NCI-H2107 treated with DMSO at 0.1 percent for 48 hours (cell line): ENCODE results near the gene MYLK4.

Source experiments
- DNase-seq: peaks from one replicate; lab custom pipeline; 2025; ENCODE audit not compliant: unreplicated experiment; lab: John Stamatoyannopoulos, UW

MYLK4 gene

DNA sequence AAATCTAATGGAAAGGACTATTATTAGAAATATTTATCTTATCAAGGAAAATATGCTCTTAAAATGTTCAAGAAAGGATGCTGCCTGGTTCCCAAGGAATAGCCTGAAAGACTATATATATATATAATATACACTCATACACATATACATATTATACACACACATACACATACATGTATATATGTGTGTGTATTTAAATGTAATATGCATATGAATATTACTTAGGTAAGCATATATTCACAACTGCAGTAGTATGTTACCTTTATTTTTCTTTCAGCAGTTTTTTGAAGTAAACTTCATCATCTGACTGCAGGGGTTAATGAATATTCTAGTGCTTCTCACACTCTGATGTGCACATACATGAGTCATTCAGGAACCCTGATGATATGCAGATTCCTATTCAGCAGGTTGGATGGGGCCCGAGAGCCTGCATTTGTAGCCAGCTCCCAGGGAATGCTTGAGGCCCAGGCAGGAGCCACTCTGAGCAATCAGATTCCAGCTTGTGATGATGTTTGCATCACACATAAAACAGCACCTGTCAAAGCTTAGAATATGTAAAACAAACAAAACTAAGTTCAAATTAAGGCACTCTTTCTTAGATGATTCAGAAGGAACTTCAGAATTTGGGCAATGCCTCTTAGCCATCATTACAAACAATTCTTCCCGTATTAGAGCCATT lies 16.1 kb downstream of the MYLK4 start:
- DNase-seq, result no peak

DNA sequence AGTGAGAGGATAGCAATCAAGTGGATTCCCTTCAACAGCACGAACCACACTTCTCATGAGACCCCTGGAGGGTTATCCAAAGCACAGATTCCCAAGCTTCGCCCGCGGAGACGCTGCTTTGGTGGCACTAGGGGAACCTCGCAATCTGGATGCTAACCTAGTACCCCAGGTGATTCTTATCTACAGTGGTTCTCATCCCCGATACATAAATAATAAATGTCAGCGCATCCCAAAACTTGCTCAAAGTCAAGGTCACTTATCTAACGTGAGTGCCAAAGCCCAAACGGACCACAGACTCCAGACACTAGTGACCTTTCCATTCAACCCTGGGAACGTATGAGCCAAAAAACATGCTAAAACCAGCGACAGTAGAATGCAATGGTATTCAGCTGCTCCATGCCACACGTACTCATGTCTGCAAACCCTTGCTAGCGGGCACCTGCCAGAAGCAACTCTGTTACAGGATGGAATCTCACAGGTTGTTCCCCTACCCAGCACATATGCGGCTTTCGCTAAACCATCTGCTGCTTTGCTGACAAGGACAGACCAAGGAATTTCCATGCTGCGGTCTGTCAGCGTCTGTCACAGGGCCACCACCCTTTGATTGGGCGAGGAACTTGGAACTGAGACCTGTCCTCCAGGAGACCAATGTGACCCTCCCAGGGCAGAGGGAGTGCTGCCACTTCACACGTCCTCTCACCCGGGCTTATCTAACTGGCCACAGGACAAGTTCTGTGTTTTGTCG lies 16.8 kb downstream of the MYLK4 start:
- DNase-seq, result no peak

DNA sequence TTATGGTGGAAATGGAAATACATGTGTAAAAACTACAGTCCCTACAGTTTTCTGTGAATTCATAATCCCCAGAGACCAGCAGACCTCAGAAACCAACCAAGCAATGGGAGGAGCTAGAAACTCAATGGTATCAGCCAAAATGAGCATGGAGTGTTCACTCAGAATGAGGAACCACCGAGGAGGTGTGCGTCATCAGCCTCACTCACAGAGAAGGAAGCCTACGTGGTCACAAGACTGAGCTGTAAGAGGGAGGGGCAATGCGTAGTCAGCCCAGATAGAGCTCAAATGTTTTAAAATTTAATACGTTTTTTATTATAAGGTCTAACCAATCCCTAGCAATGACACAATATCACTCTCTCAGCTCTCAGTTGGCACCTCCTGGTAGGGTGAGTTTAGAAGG lies 17.4 kb downstream of the MYLK4 start:
- DNase-seq, result no peak

DNA sequence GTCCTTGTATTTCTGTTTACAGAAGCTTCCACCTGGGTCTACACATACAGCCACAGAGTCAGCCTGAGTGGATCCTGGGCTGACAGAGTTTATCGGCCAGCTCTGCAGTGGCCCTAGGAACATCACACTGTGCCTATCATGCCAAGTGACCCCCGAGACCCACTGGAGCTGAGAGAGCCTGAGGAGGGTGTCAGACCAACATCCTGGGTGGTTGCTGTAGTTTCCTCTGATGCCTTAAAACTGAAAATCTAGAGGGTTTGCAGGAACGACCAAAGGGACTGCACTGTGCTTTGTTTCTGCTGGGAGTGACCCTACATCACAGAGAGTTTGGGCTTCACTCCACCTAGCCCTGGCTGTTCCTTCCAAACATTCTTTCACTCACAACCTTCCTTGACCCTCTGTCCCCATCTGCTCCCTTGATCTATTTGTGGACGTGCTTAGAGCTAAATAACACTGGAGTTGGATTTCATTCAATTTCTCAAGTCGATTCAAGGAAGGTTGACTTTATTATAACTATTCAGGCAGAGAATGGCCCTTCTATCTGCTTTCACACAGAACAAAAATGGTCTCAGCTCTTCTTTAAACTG lies 18.1 kb downstream of the MYLK4 start:
- DNase-seq, result no peak

- no peak for DNase-seq
Observed at GRCh38 chr6:2731281-2731909, 19.3 kb downstream of the MYLK4 start.

DNA sequence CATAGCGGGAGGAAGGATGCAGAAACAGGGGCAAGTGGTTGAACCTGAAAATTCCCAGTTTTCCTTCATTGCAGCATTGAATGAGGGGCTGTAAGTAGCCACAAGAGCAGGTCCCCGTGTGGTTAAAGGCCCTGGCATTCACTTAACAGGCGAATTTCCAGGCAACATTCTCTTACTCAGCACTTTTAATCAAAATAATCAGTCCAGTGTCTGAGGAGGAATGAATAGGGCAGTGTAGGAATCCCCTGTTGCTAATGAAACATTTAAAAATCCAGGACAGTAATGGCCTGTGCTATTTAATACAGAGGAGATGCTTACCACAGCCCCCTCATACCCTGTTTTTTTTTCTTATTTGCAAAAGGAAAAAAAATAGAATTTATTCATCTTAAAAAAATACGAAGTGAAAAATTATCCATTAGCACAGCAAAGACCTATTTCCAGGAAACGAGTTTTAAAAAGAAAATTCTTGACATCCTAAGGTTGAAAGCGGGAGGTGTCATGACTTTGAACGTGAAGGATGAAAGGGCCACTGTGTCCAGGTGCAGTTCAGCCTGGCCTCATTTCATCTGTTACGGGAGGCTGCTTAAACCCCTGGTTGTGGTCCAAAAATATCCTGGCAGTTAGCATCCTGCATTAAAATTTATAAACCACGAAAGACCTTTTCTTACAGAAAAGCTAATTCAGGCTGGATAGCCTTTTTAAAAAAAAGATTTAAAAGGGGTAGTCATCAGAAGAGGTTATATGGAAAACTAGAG lies 20.2 kb downstream of the MYLK4 start:
- no peak for DNase-seq

GRCh38 chr6:2729921-2730320 lies 20.8 kb downstream of the MYLK4 start:
- DNase-seq, result no peak

- DNase-seq, result no peak
Observed at GRCh38 chr6:2725999-2726567, 24.6 kb downstream of the MYLK4 start.

- no peak for DNase-seq
Observed at GRCh38 chr6:2725364-2725988, 25.2 kb downstream of the MYLK4 start.

GRCh38 chr6:2721219-2721618 lies 29.5 kb downstream of the MYLK4 start:
- no peak for DNase-seq

DNA sequence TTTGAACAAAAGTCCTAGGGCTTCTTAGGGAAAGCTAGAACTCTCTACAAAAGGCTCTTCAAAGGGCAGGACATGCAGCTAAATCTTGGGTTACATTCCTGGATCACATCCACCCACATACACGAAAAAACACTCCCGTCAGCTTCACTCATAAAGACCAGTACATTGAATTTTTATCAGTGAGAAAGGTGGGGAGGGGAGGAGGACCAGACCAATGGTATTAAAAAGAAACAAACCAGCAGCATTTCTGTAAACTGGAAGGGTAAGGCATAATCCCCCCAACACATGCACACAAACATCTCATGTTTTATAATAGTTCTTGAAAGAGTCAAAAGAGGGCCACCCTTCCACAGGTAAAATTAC lies 31.6 kb downstream of the MYLK4 start:
- DNase-seq, result no peak

- no peak for DNase-seq
Observed at GRCh38 chr6:2718334-2719092, 32.2 kb downstream of the MYLK4 start.

GRCh38 chr6:2716936-2717700 lies 33.6 kb downstream of the MYLK4 start:
- no peak for DNase-seq

GRCh38 chr6:2715737-2716136 lies 35.0 kb downstream of the MYLK4 start:
- DNase-seq, result no peak

- no peak for DNase-seq
Observed at GRCh38 chr6:2714111-2714895, 36.4 kb downstream of the MYLK4 start.

- no peak for DNase-seq
Observed at GRCh38 chr6:2713473-2714110, 37.1 kb downstream of the MYLK4 start.

- DNase-seq, result no peak
Observed at GRCh38 chr6:2712102-2712501, 38.6 kb downstream of the MYLK4 start.

GRCh38 chr6:2710412-2710811 lies 40.3 kb downstream of the MYLK4 start:
- no peak for DNase-seq
